ENCODE measurements around the gene FAP.

FAP gene, protein sequence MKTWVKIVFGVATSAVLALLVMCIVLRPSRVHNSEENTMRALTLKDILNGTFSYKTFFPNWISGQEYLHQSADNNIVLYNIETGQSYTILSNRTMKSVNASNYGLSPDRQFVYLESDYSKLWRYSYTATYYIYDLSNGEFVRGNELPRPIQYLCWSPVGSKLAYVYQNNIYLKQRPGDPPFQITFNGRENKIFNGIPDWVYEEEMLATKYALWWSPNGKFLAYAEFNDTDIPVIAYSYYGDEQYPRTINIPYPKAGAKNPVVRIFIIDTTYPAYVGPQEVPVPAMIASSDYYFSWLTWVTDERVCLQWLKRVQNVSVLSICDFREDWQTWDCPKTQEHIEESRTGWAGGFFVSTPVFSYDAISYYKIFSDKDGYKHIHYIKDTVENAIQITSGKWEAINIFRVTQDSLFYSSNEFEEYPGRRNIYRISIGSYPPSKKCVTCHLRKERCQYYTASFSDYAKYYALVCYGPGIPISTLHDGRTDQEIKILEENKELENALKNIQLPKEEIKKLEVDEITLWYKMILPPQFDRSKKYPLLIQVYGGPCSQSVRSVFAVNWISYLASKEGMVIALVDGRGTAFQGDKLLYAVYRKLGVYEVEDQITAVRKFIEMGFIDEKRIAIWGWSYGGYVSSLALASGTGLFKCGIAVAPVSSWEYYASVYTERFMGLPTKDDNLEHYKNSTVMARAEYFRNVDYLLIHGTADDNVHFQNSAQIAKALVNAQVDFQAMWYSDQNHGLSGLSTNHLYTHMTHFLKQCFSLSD

DNA sequence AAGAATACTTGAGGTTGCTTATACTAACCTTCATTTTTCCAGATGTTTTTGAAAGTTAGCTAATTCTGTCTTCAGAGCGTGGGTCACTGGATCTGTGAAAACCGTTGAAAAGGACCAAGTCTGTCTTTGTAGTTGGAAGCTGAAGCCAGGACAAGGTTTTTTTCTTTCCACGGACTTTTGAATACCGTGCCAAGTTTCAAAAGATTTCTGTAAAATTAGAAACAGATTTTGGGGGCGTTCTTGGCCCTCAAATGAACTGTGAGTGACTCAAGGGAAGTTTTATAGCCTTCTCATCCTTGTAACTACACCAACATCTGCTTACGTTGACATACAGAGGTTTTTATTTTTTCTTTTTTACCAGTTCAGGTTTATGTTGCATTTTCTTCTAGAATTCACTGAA is at the start of gene FAP:
Gene FAP, minus strand, starts transcription at position 152 of the 400 bp plus-strand sequence. Its CDS starts 118 bp downstream, at position 34.
- no peak for DNase-seq

DNA sequence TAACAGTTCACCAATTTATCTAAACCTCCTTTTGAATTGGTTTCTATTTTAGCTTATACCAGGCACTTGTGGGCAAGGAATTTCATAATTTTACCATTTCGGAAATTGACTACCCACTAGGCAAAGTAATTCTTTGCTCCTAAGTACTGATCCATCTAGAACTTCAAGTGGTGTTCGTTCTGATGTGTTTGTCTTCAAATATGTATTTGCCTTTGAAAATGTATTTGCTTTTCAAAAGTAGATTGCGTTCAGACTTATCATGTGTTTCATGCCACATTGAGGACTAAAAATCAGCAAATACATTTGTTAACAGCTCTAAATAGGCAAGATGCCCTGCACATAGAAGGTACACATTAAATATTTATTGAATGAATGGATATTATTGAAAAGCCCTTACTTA is 48.5 kb upstream of the FAP start:
- no peak for DNase-seq

DNA sequence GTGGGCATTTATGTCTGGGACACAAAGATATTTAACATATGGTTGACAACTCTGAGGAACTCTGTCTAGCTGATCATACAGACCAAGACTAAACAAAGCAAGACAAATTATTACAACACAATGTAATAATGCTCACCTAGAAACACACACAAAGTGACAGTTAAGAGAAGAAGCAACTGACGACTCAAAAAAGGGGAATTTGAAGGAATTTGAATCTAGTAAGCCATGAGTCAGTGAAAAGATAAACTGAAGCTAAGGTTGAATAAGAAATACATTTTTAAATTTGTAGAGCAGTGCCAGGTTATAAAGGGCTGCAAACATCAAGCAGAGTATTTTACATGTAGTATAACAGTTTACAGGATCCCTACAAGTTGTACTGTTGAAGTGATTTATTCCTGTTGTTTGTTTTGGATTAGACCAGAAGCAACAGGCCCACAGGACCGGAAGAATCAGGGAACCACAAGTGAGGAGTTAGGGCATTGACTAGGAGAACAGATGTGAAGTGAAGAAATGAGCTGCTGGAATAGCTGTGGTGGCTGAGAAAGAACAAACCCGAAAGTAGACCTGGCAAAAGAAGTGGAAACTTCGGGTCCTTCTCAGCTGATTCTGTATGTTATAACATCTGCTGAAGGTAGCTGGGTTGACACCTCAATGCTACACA is 39.6 kb upstream of the FAP start:
- DNase-seq: no peak

DNA sequence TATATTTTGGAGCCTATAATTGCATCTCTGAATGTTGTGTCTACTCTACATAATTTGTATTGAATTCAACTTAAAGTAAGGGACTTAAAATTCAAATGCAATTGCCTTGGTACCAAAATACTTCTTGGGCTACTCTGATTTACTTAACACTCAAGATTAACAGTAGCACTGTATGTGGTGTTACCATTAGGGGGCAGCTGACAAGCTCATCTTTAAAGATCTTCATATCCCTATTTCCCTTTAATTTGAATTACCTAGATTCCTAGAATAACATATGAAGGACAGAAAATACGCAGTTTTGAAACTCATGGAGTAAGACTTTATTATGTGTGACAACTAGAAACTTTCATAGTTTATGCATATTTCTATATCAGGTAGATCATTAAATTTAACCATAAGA is 37.4 kb upstream of the FAP start:
- no peak for DNase-seq

DNA sequence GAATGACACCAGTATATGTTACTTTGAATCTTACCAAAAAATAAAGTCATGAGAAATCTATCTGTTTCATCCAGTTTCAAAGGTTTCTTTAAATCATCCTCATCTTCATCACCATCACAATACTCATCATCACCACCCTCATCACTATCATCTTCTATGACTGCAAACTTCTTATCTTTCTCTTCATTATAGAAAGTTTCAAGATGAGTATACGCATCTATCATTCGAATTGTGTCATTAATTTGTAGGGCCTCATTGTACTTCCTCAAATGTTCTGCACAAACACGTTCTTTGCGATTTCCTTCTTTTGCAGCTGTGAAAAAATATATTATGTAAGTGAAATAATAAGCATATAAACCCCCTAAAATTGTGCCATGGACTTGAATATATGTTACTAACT is 34.1 kb upstream of the FAP start:
- no peak for DNase-seq

DNA sequence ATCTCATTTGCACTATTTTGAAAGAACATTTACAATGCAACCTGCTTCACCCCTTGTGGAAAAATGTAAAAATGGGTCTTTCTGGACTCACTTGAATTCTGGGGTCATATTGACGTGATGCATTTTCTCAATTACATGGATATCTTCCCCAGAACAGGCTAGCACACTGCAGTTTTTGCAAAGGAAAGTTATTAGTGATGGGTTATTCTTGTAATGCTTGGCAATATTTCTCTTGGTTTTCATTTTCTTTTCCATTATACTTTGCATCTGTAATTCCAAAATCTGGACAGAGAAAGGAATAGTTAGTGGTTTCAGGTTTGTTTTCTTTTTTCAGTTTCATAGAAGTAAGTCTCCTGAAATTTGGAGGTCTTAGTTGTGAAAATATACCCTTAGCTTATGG is 24.8 kb upstream of the FAP start:
- no peak for DNase-seq

DNA sequence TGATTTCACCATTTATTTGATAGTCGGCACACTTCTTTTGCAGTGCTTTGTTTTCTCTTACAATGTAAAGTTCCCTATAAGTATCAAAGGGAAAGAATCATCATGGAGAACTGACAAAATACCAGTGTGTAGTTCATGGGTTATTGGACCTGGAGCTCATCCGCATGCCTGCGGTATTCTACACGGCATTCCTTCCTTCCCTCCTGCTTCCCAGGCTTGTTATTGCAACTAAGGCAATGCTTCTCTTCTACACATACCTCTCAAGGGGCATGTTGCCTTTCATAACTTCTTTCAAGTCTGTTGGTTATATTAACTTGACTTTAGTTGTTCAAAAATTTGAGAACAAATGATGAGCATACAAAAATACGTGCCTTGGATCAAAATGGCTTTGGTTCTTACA is 24.3 kb upstream of the FAP start:
- no peak for DNase-seq

DNA sequence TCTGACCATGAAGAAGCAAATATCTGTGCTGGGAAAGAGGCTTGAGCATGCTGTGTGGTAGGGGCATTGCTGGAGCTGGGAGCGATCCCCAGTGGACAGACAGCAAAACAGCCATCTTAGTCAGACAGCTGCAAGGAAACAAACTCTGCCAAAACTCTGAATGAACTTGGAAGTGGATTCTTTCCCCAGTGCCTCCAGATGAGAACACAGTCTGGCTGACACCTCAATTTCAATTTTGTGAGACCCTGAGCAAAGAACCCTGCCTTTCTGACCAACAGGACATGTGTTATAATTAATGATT is 23.2 kb upstream of the FAP start:
- no peak for DNase-seq

DNA sequence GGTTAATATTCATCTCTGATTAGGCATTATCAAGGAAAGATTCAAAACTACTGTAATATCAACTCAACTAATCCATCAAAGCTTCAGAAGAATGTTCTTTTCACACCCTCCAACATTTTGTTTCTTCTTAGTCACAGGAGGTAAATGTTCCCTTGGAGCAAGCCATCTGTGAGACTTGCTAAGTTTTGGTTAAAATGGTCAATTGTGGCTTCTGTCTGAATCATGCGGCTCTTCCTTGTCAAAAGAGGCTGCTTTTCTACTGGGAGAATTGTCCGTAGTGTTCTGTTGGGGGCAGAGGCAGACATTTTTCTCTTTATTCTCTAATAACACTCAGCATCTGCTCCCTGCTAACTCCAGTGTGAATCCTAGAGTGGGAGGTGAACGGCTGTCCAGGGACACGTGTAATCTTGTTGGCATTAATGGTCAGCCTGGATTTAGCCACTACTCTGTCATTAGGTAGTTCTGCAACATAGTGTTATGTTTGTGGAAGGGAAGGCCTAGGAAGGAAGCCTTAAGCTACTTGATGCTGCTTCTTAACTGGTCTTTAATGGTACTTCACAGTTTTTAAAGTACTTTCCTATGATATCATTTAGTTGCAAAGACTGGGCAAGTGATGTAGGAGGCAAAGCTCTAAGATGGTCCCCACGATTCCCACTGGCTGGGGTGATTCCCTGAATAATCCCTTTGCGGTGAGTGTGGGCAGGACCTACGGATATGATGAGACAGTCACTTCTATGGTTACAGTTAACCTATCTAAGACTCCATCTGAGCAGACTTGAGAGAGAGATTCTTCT is 22.6 kb upstream of the FAP start:
- DNase-seq: no peak

DNA sequence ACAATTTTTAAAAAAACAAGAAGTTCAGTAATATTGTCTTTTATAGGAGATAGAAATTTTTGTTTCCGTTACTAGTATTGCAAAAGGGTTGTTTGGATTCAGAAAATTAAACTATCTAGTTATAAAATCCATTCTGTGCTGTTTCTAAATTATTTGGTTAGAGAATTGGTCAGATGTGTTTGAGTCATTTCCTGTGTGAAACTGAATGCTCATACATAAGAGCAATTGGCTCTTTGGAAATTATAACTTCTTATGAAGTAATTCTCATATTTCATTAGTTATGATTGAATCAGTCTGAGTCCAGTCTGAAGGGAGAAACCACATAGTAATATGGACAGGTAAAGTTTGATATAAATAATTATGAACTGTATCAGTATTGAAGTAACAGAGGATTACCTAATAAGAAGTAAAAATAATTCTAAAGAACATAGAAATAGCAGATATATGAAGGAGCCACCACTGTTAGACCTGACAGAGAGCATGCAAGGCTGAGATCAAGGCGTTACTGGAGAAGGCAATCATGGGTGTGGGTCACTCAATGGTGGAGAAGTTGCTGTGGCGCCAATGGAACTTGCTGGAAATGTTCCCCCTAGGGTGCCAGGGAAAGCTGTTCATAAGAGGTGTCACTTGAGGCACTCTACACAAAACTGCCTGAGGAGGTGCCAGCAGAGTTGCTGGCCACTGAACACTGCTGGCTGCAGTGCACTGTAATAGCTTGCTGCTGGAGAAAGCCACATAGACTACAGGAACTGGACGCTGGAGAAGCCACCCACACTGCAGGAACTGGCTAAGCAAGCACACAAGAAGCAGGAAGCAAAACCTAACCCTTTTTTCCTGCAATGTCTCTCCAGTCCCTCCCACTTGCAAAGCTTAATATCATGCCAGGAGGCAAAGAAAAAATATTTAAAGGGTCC is 18.0 kb upstream of the FAP start:
- DNase-seq: no peak

DNA sequence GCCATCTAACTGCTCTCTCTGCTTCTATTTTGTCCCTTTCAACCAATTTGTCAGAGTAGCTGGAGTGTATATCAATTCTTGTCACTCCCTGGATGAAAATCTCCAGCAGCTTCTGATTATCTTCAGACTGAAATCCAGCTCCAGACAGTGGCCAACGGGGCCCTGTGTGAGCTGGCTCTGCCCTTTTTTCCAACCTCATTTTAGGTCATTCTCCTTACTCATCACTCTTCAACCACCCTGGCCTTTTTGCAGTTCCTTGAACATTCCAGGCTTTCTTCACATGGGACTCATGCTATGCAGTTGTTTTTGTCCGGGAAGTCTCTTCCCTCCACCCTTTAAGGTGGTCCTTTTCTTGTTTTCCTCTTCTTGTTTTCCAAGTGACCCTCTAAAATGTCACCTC is 15.4 kb upstream of the FAP start:
- no peak for DNase-seq

DNA sequence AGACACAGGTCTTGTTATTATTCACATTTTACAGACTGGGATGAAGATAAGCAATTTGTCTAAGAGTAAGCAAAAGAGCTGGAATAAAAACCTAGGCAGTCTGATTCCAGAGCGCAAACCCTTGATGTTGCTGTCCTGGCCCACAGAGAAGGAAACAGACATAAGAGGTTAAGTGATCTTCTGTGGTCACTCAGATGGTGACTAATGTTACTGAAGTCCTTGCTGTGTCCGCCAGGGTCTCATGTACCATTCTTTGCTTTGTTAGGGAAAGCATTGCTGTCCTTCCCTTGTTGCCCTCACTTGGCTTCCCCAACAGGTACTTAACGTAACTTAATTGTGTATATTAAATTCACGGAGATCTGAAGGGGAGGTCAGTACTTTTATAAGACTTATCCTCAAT is 14.9 kb upstream of the FAP start:
- no peak for DNase-seq

DNA sequence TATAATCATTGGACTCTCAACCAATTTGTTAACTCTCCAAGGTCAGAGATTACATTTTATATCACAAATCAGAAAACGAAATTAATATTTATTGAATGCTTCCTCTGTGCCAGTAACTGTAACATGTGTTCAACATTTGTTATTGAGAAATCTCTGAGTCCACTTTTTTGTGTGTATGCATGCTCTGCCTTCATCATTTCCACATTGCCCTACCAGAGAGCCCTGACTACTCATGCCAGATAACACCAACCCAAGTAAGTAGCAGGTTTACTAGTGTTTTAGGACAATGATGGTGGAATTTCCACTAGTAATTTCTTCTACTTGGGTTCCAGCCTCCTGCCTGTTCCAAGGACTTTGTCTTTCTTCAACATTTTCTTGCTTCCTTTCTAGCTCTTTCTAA is 14.2 kb upstream of the FAP start:
- DNase-seq: no peak

DNA sequence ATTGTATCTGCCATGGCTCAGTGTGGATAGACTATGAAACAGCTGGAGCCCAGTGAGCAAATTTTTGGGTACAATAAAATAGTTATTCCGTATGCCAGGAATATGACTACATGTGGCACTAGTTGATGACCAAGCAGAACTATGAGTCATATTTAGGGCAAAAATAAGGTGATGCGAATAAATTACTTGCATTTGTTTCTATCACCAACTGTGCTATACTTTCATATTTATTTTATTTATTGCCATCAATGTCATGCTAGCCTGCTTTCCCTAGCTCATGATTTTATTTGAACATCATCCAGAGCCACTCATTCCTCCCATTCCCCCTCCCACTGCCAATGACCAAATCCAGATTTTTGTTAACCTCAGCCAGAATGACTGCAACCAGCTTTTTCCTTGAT is 13.3 kb upstream of the FAP start:
- no peak for DNase-seq

DNA sequence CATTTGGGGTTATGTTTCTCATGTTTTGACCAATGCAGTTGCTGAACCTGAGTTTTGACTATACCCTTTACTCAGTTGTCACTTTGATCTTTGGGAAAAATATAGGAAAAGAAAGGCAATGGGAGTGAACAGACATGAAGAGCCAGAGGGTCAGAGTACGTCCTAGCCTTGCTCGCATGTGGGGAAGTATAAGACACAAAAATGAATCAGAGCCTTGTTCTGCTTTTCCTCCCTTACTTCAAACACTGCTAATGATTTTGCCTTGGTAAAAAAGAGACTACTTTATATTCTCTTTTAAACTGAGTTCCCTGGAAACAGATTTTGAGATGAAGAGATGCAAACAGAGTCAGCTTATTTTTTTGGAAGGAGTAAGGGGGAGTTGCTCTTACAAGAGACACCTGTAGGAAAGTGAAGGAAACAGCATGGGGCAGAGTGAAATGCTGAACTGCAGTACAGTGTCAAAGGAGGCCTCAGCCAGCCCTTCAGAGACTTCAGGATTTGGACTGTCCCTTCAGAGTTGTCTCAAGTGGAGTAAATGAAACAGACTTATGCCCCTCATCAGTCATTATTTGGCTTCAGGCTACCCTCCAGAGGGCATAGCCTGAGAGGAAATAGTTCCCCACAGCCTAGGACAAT is 11.1 kb upstream of the FAP start:
- no peak for DNase-seq

DNA sequence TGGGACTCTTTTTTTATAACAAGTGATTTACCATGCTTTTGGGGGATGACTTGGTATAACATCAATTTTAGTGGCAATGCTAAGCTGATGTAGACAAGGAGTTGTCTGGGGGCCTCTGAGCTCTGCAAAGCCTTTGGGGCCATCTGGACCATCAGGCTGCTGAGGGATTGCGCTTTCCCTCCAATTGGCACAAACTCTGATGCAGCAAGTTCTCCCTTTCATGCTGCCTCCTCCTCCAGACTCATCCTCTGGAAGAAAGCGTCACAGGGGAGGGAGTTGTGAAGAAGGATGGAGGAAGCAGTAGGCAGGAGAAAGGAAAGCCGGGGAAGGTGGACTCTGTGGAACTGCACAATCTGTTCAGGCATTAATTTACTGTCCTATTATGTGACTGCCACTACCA is 10.2 kb upstream of the FAP start:
- no peak for DNase-seq

DNA sequence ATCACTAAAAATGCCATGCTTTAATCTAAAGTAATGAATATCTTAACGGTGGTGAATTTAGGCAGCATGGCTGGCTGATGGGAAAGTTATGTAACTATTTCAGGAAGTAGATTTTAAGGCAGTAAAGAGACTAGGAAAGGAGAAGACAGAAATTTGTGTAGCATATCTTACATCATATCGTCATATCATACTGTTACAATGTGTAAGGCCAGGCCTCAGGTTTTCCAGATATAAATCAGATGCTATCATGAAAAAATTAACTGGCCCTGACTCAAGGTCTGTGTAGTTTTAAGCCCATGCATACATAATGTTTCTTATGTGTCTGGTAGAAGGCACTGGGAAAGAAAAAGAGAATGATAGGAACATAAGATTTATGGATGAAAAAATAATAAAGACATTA is 8.9 kb upstream of the FAP start:
- no peak for DNase-seq

DNA sequence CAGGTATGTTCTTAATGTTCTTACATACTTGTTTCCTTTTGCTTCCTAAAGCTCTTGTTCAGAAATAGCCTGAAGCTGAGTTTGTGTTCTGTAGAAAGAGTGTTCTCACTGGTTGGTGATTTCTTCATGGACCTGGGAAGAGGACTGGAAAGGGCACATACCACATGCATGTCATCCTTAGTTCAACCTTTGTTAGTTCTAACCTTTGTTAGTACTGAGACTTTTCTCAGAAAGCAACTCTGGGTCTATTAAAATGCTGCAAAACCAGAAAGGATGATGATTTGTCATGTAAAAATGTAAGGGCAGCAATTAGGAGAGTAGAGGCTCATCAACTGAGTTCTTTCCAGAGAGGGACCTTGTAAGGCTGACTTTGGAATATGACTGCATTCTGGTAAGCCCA is 2.5 kb upstream of the FAP start:
- no peak for DNase-seq

DNA sequence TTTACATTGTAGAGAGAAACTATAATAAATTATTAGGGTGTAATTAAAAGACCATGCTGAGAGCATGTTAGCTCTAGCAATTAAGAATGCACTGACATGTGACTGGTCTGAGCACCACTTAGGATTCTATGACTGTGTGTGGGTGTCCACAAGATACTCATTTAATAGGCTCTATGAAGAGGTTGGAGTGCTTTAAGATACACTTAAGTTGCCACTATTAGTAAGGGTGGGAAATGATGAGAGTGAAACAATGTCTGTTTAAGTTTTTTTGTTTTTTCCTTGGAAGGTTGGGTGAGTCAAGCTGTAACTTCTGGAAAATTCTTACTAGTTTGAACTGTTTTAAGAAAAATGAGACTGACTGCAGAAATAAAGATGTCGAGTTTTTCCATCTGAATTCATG is 1.8 kb upstream of the FAP start:
- DNase-seq: no peak

DNA sequence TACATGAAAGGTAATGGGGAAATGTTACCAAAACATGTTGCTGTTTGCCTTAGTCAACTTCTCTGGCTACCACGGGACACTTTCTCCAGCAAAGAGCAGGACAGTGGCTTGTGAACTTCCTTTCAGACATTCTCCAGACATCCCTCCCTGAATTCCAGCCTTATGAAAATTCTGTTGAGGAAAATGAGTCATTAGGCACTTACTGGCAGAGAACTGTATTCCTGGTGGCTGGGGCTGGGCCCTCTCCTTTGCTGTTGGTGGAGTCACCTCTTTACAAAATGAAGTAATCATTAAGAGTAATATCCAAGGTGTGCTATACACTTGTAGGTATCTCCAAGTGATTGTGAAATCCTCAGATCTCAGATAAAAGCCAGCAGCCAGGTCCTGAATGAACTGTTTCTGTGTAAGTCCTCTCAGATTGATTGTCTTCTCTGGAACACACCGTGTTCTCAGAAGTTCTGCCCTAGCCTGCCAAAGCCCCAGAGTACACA is 1.3 kb upstream of the FAP start:
- DNase-seq: no peak

DNA sequence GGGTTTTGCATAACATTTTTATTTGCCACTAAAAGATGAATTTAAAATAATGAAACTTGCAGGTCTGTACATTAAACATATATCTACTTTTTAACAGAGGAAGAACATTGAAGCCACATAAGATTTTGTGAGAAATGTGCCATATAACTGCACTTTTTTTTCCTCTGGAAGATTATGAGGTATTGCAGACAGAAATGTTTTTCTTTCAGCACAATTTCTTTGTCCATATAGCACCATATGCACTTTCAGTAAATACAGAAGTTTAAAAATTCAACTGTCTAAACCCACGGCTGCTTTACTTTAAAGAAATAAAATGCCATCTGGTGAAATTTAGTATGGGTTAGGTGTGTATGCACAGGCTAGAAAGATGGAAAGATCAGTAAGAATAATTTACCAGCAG is 470 bp upstream of the FAP start:
- no peak for DNase-seq
